Loucy (cell line): ENCODE data around the gene CPXM2.

Source experiments
- EZH2phosphoT487 ChIP-seq: fragments of 200-600 bp; IDR thresholded peaks from 2 replicates; pipeline ENCODE4 v1.6.1; 2018; ENCODE audit warnings: antibody characterized with exemption, mild to moderate bottlenecking, moderate library complexity, borderline replicate concordance
- TF ChIP-seq, protein P1 (sequence below): fragments of 200-600 bp; sonication (generic); conservative IDR thresholded peaks from 2 replicates; pipeline ENCODE4 v1.5.1; 2014; ENCODE audit warnings: mild to moderate bottlenecking, antibody characterized with exemption, low read length

DNA sequence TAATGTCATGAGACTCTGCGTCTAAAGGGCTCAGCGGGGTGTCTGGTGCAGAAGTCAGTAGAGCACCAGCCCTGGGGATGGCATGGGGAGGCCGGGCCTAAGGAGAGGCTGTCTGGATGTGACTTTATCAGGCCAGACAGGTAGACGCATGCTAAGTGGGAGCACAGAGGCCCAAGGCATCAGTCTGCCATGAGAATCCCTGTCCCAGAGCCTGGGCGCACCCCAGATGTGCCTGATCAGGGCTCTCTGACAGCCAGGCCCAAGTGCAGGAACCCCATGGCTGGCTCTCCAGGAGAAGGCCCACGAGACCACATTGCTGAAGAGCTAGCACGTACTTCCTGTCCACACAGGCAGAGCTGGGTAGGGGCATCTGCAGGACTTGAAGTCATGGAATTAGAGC lies 48.0 kb upstream of the CPXM2 start:
- TF ChIP-seq, protein P1, sequence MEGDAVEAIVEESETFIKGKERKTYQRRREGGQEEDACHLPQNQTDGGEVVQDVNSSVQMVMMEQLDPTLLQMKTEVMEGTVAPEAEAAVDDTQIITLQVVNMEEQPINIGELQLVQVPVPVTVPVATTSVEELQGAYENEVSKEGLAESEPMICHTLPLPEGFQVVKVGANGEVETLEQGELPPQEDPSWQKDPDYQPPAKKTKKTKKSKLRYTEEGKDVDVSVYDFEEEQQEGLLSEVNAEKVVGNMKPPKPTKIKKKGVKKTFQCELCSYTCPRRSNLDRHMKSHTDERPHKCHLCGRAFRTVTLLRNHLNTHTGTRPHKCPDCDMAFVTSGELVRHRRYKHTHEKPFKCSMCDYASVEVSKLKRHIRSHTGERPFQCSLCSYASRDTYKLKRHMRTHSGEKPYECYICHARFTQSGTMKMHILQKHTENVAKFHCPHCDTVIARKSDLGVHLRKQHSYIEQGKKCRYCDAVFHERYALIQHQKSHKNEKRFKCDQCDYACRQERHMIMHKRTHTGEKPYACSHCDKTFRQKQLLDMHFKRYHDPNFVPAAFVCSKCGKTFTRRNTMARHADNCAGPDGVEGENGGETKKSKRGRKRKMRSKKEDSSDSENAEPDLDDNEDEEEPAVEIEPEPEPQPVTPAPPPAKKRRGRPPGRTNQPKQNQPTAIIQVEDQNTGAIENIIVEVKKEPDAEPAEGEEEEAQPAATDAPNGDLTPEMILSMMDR, result no peak
- no peak for TF ChIP-seq EZH2phosphoT487
